Fibroblast of lung (primary cell): Measurements from ENCODE around the gene MLXIP.

Experiments
- EZH2 ChIP-seq: IDR thresholded peaks from 2 replicates; pipeline ENCODE4 v1.5.1; 2012; ENCODE audit warnings: low read length, control low read depth, mild to moderate bottlenecking; ENCODE audit errors: missing control alignments
- TF ChIP-seq, protein P1 (sequence below), 2 donors: IDR thresholded peaks in 1 of 2; conservative IDR thresholded peaks in 1 of 2; 1 replicate in 1 of 2; 2 replicates in 1 of 2; pipeline ENCODE4 v1.5.1; 2011 to 2012; ENCODE audit warnings: low read length in 2 of 2, control low read depth in 1 of 2, inconsistent platforms in 1 of 2, low read depth in 1 of 2, mild to moderate bottlenecking in 1 of 2

DNA sequence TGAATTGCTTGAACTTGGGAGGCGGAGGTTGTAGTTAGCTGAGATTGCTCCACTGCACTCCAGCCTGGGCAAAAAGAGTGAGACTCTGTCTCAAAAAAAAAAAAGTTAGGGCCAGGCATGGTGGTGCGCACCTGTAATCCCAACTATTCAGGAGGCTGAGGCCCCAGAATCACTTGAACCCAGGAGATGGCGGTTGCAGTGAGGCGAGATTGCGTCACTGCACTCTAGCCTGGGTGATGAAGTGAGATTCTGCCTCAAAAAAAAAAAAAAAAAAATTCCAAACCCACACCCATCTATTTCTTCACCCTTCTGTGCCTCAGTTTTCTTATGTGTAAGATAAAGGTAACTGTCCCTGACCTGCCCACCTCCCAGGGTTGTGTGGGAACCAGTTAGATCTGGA lies 11.0 kb upstream of the MLXIP start:
- TF ChIP-seq, protein P1, sequence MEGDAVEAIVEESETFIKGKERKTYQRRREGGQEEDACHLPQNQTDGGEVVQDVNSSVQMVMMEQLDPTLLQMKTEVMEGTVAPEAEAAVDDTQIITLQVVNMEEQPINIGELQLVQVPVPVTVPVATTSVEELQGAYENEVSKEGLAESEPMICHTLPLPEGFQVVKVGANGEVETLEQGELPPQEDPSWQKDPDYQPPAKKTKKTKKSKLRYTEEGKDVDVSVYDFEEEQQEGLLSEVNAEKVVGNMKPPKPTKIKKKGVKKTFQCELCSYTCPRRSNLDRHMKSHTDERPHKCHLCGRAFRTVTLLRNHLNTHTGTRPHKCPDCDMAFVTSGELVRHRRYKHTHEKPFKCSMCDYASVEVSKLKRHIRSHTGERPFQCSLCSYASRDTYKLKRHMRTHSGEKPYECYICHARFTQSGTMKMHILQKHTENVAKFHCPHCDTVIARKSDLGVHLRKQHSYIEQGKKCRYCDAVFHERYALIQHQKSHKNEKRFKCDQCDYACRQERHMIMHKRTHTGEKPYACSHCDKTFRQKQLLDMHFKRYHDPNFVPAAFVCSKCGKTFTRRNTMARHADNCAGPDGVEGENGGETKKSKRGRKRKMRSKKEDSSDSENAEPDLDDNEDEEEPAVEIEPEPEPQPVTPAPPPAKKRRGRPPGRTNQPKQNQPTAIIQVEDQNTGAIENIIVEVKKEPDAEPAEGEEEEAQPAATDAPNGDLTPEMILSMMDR (conservative IDR thresholded peaks at IDR 0.05 in 1 of 2, IDR thresholded peaks at IDR 0.05 in 1 of 2; ENCODE audit: low read depth in 1 of 2, low read length in 2 of 2), result no peak
- no peak for TF ChIP-seq EZH2
